Stimulated activated CD8-positive, alpha-beta memory T cell treated with anti-CD3 and anti-CD28 coated beads, Interleukin-7, amount 100 ng/mL, for 4 hours (primary cell): ENCODE data around the gene CTCFL.

ENCODE experiments used
- DNase-seq, 2 donors: peaks; one replicate each; pipeline ENCODE4 v3.0.0-alpha.2; 2020; ENCODE audit warnings: low read depth in 2 of 2

The CTCFL gene

GRCh38 chr20:57467742-57468141 lies 57.2 kb downstream of the CTCFL start:
- DNase-seq, result no peak

- no peak for DNase-seq
These were observed 59.0 kb downstream of the CTCFL start for GRCh38 chr20:57465943-57466342.

GRCh38 chr20:57465486-57465885 lies 59.5 kb downstream of the CTCFL start:
- DNase-seq, result no peak

DNA sequence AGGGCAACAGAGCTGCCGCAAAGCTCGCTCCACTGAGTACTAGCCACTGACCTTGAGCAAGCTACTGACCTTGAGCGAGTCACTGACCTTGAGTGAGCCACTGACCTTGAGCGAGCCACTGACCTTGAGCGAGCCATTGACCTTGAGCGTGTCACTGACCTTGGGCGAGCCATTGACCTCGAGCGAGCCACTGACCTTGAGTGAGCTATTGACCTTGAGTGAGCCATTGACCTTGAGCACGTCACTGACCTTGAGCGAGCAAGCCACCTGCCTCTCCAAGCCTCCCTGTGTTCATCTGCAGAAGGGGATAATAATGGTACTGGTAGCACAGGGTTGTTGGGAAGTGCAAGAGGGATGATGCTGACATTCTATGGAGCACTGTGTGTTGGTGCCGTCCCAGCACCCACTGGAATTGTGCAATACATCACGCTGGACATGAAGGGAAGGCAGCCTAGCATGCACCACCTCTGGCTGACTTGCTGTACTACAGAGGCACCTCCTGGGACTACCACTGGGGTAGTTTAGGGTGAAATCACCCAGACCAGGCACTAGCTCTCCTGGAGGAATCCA lies 60.2 kb downstream of the CTCFL start:
- no peak for DNase-seq

DNA sequence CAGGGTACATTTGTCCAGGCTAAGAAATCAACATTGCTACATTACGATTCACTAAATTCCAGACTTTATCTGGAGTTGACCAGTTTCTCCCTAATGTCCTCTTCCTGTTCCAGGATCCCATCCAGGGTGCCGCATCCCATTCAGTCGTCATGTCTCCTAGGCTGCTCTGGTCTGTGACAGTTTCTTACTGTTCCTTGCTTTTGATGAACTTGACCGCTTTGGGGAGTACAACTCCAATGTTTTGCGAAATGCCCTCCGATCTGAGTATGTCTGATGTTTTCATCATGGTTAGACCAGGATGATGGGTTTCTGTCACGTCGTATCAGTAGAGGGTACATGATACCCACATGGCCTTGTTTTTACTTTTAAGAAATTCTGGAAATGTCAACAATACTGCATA lies 62.2 kb downstream of the CTCFL start:
- DNase-seq, result no peak

DNA sequence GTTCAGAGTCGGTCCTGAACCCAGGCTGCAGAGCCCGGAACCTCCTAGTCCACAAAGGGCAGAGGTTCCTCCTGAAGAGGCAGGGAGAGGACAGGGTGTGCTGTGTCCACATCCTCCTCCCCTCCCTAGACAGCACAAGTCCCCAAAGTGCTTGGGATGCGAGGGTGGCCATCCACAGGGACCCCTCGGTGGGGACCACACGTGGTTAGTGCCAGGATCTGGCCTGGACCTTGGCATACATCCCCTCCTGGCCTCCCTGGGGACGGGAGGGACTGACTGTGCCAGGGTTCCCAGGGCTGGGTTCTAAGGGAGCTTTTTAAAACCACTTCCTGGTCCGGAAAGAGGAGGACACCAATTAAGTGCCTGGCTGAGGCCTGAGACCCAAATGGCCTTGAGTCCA lies 63.2 kb downstream of the CTCFL start:
- DNase-seq, result no peak

- no peak for DNase-seq
These were observed 64.0 kb downstream of the CTCFL start for GRCh38 chr20:57460781-57461465.

DNA sequence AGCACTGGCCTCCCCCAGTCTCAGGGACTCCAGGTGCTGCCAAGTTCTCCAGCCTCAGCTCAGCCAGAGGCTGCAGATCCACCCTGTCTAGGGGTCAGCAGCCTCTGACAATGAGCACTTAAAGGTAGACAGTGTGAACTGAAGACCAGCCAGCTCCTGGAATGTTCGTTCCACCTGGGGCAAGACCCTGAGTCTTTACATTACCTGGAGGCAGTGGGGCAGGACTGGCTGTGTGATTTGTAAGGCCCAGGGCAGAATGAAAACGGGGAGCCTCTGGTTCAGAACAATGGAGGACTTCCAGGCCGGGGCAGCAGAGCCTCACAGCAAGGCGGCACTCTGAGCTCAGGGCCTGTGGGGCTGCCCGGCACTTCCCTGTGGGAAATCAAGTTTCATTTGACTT lies 65.0 kb downstream of the CTCFL start:
- no peak for DNase-seq

DNA sequence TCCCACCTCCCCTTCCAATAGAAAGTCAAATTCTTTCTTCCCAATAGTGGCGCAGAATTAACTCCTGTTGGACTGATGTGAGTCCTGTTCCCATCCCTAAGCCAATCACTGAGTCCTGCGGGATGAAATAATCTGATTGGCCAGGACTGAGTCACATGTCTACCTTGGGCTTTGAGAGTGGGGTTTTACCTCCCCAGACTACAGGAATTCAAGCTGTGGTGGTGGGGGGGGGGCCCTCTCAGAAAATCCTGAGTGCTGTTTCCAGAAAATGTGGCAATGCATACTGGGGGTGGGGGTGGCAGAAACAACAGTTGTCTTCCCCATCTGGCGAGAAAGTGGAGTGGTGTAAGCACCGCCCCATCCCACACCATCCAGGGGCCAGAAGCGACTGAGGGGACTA lies 65.7 kb downstream of the CTCFL start:
- no peak for DNase-seq

GRCh38 chr20:57458400-57459160 lies 66.4 kb downstream of the CTCFL start:
- DNase-seq, result no peak

- DNase-seq, result no peak
These were observed 67.5 kb downstream of the CTCFL start for GRCh38 chr20:57457243-57458095.

- DNase-seq, result no peak
These were observed 68.8 kb downstream of the CTCFL start for GRCh38 chr20:57456116-57456515.

DNA sequence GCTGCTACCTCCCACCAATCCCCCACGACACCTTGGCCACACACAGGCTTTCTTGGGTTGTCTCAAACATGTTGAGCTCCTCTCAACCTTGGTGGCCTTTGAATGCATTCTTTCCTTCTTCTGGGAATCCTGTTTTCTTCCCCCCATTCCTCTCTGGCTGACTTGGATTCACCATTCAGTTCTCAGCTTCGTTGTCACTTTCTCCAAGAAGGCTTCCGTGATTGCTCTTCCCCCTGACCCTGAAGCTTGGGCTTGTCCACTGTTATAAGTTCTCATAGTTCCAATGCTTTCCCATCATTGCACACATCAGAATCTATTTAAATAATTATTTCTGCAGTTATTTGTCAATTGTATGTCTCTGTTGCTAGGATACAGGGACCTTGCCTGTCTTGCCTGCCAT lies 69.6 kb downstream of the CTCFL start:
- DNase-seq, result no peak

DNA sequence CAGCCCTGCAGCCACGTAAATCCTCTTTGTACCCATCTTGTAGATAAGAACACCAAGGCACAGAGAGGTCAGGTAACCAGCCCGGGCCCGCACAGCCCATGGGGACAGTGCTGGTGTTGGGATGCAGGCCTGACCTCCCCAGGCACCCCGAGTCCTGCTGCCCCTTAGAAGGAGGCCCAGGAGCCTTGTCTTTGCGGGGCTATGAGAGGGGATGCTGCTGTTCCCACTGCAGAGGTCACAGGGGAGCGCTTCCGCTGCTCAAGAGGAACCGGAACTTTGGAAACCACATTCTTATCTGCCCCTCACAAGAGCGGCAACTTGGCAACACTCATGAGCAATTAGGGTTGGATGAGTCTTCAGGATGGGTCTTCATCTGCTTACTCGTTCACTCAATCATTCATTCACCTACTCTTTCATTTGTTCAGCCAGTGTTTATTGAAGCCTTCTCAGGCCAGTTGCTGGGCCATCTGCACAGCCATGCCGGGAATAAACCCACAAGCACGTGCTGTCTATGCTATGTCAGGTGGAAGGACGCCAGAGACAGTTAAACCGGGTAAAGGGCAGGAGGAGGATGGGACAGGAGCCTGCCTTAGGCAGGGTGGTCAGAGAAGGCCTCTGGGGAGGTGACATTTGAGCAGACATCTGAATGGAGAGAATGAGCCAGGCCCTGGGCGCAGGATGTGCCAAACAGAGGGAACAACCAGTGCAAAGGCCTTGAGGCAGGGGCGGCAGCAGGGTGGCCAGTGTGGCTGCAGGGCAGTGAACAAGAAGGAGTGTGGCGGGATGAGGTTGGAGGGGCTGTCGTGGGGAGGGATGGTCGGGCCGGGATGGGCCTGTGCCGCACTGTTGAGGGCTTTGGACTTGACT lies 72.9 kb downstream of the CTCFL start:
- DNase-seq, result no peak

GRCh38 chr20:57451431-57451794 lies 73.5 kb downstream of the CTCFL start:
- no peak for DNase-seq

GRCh38 chr20:57450931-57451330 lies 74.0 kb downstream of the CTCFL start:
- DNase-seq, result no peak

DNA sequence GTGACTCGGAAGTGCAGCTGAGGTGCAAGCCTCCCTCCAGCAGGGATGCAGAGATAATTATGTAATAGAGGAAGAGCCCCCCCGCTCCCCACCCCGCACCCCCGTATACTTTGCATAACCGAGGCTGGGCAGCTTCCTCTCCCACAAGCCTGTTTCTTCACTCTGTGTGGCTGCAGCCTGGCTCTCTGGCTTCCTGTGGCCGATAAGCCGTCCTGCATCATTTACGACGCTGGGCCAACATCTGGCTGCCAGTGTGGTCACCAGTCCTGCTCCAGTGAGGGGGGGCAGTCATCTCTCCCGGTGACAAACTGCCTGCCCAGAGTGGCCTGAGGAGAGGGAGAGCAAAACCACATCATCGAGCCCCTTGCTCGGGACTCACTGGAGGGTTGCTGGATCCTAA lies 74.5 kb downstream of the CTCFL start:
- DNase-seq, result no peak

DNA sequence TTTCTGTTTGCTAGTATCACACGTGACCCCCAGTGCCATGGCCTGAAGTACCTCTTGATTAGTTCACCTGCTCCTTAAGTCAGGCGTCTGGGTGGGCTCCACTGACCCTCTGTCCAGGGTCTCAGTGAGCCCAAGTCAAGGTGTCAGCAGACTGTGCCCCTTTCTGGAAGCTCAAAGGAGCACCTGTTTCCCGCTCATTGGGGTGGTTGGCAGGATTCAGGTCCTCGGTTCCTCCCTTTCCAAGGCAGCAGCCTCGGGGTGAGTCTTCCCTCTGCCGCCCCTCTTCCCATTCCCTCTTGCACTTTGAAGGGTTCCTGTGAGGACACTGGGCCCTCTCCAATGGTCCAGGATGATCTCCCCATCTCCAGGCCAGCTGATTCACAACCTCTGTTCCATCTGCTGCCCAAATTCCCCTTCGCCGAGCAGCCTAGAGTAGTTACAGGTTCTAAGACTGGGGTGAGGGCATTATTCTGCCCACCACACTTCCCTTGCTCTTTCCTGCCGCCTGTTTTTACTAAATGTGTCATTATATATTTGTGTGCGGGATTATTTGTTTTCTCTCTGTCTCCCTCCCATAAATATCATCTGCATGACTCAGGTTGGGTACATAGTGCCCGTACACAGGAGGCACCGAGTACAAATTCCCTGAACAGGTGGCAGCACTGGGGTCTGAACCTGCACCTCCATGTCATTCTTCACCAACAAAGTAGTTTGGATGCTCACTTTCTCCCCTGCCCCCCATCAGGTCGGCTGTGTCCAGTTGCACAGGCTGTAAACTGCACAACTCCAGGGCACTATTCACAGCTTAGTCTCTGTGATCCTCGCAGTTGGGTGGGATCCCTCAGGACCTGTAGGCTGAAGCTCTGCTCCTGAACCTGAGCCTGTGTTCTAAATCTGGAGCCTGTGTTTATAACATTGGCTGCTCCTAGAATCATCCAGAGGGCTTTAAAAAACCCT lies 75.3 kb downstream of the CTCFL start:
- no peak for DNase-seq

GRCh38 chr20:57448764-57449354 lies 76.1 kb downstream of the CTCFL start:
- DNase-seq, result no peak
